Nephron (organoid): ENCODE measurements around the gene C1orf52.

Experiments used
- H3K27ac Mint-ChIP-seq, 3 experiments: 2 replicates each; pipeline ENCODE4 v1.8.0; 2020; ENCODE audit warnings: mixed read lengths in 3 of 3, mild to moderate bottlenecking in 2 of 3, moderate library complexity in 1 of 3
- H3K27me3 Mint-ChIP-seq: 2 replicates; pipeline ENCODE4 v1.8.0; 2021; ENCODE audit warnings: low read depth, mild to moderate bottlenecking, moderate library complexity, mixed read lengths
- H3K36me3 Mint-ChIP-seq: 2 replicates; pipeline ENCODE4 v1.8.0; 2020; ENCODE audit warnings: low read depth, mixed read lengths
- H3K4me1 Mint-ChIP-seq: 2 replicates; pipeline ENCODE4 v1.8.0; 2020; ENCODE audit warnings: mixed read lengths
- H3K4me3 Mint-ChIP-seq, 3 experiments: 2 replicates each; pipeline ENCODE4 v1.8.0; 2020; ENCODE audit warnings: mild to moderate bottlenecking in 3 of 3, mixed read lengths in 3 of 3, moderate library complexity in 2 of 3
- H3K9me3 Mint-ChIP-seq: 2 replicates; pipeline ENCODE4 v1.8.0; 2020; ENCODE audit warnings: mixed read lengths
- TF ChIP-seq, protein P1 (sequence below), 3 experiments: fragments of 200-600 bp; sonication (generic); IDR thresholded peaks; one replicate each; pipeline ENCODE4 v1.5.0; 2021; ENCODE audit warnings: antibody characterized with exemption in 3 of 3; ENCODE audit not compliant: unreplicated experiment in 3 of 3

Gene C1orf52

DNA sequence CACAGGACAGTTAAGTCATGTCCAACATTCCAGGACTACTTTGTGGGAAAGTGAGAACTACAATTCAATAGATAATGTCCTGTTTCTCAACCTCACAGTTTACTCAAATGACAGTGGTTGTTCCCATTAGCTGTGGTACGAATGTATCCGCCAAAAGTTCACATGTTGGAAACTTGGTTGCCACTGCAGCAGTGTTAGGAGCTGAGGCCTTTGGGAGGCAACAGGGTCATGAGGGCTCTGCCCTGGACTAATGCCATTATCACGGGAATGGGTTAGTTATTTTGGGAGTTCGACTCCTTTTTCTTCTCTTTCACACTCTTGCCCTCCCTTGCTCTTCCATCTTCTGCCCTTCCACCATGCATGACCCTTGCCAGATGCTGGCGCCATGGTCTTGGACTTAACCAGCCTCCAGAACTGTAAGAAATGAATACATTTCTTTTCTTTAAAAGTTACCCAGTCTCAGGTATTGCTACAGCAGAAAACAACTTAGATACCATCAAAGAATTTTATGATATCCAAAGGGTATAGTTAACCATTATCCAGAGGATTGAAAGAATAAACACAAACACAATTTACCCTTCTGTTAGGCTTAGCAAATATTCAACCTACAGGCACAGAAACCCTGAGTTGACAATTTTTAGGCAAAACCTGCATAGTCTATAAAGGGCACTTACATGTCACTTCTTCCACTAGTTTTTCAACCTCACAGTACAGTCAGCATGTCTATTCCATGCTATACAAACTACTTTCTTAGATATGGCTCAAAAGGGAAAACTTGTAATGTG is 9.5 kb upstream of the C1orf52 start:
- Mint-ChIP-seq H3K27ac (peak overlapping the region; percentile 63 to 83 (median 81)), H3K27me3 (no peaks in the 10 kb centered on the region), H3K4me3 (no peak overlapping the region), H3K9me3 (no peaks in the 10 kb centered on the region), H3K36me3 (peaks cover 51% of the 10 kb centered on the region), H3K4me1 (peaks cover 8% of the 10 kb centered on the region)
- TF ChIP-seq, protein P1, sequence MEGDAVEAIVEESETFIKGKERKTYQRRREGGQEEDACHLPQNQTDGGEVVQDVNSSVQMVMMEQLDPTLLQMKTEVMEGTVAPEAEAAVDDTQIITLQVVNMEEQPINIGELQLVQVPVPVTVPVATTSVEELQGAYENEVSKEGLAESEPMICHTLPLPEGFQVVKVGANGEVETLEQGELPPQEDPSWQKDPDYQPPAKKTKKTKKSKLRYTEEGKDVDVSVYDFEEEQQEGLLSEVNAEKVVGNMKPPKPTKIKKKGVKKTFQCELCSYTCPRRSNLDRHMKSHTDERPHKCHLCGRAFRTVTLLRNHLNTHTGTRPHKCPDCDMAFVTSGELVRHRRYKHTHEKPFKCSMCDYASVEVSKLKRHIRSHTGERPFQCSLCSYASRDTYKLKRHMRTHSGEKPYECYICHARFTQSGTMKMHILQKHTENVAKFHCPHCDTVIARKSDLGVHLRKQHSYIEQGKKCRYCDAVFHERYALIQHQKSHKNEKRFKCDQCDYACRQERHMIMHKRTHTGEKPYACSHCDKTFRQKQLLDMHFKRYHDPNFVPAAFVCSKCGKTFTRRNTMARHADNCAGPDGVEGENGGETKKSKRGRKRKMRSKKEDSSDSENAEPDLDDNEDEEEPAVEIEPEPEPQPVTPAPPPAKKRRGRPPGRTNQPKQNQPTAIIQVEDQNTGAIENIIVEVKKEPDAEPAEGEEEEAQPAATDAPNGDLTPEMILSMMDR (IDR thresholded peaks at IDR 0.05; ENCODE audit: unreplicated experiment in 3 of 3), result no peak

DNA sequence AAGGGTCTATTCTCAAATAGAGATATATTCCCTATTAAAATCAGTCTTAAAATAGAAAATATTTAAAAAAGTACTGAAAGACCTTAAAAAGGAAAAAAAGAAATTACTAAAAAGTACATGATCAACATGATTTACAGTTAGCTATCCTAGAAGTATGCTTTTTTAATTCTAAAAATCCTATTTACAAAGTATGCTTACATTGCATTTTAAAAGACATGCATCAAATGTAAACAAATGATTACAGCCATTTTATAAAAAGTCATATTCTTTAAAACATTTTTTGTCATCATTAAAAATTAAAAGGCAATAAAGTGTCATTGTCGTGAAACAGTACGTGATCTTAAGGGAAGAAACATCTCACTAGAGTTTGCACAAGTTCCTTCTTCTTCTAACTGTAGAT is 7.9 kb upstream of the C1orf52 start:
- H3K36me3 Mint-ChIP-seq, result peaks cover 49% of the 10 kb centered on the region
- no peaks in the 10 kb centered on the region for H3K27me3 Mint-ChIP-seq
- no peaks in the 10 kb centered on the region for H3K9me3 Mint-ChIP-seq
- TF ChIP-seq, protein P1 (IDR thresholded peaks at IDR 0.05; ENCODE audit: unreplicated experiment in 3 of 3), result no peak
- H3K27ac Mint-ChIP-seq, result no peak overlapping the region
- no peak overlapping the region for H3K4me3 Mint-ChIP-seq
- H3K4me1 Mint-ChIP-seq, result no peaks in the 10 kb centered on the region

DNA sequence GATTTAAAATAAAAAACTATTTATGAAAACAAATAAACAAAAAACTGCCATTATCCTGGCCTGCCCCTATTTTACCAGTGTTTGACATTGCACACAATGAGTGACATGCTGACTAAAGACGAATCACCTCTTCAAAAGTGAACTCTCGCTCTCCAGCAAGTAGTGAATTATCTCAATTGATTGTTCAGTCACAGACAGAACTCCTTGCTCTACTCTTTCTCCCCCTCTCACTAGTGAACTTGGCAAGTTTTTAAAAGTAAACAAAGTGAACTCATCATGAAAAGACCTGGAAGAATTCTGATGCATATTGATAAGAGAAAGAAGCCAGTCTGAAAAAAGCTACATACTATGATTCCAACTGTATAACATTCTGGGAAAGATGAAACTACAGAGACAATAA is 4.7 kb upstream of the C1orf52 start:
- no peaks in the 10 kb centered on the region for H3K9me3 Mint-ChIP-seq
- no peak overlapping the region for H3K27ac Mint-ChIP-seq
- no peaks in the 10 kb centered on the region for H3K27me3 Mint-ChIP-seq
- H3K36me3 Mint-ChIP-seq, result peaks cover 35% of the 10 kb centered on the region
- no peak overlapping the region for H3K4me3 Mint-ChIP-seq
- H3K4me1 Mint-ChIP-seq, result peaks cover 9% of the 10 kb centered on the region
- TF ChIP-seq, protein P1 (IDR thresholded peaks at IDR 0.05; ENCODE audit: unreplicated experiment in 3 of 3), result no peak

DNA sequence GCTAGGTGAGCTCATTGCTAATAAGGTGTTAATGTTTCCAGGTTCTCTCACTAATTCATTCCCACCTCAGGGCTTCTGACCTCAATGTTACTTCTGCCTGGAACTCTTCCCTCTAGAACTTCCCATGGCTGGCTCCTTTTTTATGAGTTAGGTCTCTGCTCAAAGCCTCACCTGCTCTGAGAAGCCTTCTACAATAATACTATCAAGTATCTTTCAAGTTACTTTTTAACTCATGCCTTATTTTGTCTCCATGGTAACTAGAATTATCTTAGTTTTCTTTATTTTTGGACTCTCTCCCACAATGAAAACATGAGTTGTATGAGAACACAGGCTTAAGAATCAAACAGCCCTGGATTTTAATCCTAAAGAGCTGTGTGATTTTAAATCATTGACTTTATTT is 3.5 kb upstream of the C1orf52 start:
- H3K36me3 Mint-ChIP-seq, result peaks cover 37% of the 10 kb centered on the region
- H3K9me3 Mint-ChIP-seq, result no peaks in the 10 kb centered on the region
- no peak overlapping the region for H3K27ac Mint-ChIP-seq
- peaks cover 16% of the 10 kb centered on the region for H3K4me1 Mint-ChIP-seq
- no peak overlapping the region for H3K4me3 Mint-ChIP-seq
- H3K27me3 Mint-ChIP-seq, result no peaks in the 10 kb centered on the region
- TF ChIP-seq, protein P1 (IDR thresholded peaks at IDR 0.05; ENCODE audit: unreplicated experiment in 3 of 3), result no peak

DNA sequence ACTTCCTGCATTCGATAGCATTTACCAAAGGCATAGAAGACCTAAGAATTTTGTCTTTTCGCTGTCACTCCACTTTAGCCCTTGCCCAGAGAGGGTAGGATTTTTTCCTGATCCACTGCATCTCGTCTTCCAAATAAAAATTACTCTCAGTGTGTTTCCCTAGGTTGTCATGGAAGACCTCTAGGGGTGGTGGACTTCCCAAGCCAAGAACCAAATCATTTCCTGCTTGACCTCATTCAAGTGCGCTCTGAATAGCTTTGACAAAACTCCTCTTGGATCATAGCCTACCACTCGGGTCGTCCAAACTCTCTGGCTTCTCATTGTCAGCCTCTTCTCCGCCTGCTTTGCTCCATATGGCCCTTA is 431 bp upstream of the C1orf52 start:
- Mint-ChIP-seq H3K27ac (peak overlapping the region; percentile 87 to 97 (median 92)), H3K36me3 (peaks cover 54% of the 10 kb centered on the region), H3K27me3 (no peaks in the 10 kb centered on the region), H3K9me3 (no peaks in the 10 kb centered on the region), H3K4me1 (peaks cover 28% of the 10 kb centered on the region), H3K4me3 (peak overlapping the region; percentile 86 to 100 (median 99))
- TF ChIP-seq, protein P1 (IDR thresholded peaks at IDR 0.05; ENCODE audit: unreplicated experiment in 3 of 3), result peak in 1 of 3 experiments; percentile 1
